Glutamatergic neuron (in vitro differentiated cells): ENCODE results near the gene PAWR. TPM values are rescaled to one million over a fixed set of nuclear protein-coding genes. Genes with fewer than 3 reads are reported as not detected.

Experiments used
- DNase-seq: peaks from one replicate; pipeline ENCODE4 v3.0.0; 2022
- H3K27ac Mint-ChIP-seq: one replicate; pipeline ENCODE4 v1.8.0; 2020; ENCODE audit warnings: mild to moderate bottlenecking, mixed read lengths, inconsistent platforms; ENCODE audit not compliant: unreplicated experiment
- H3K27me3 Mint-ChIP-seq: one replicate; pipeline ENCODE4 v1.8.0; 2020; ENCODE audit warnings: mild to moderate bottlenecking, moderate library complexity, mixed read lengths, inconsistent platforms; ENCODE audit not compliant: unreplicated experiment
- H3K36me3 Mint-ChIP-seq: one replicate; pipeline ENCODE4 v1.8.0; 2020; ENCODE audit warnings: mild to moderate bottlenecking, mixed read lengths, inconsistent platforms; ENCODE audit not compliant: unreplicated experiment
- H3K4me1 Mint-ChIP-seq: one replicate; pipeline ENCODE4 v1.8.0; 2020; ENCODE audit warnings: mild to moderate bottlenecking, low read depth, mixed read lengths, inconsistent platforms; ENCODE audit not compliant: unreplicated experiment
- H3K4me3 Mint-ChIP-seq: one replicate; pipeline ENCODE4 v1.8.0; 2020; ENCODE audit warnings: mild to moderate bottlenecking, mixed read lengths, inconsistent platforms; ENCODE audit not compliant: unreplicated experiment
- H3K9me3 Mint-ChIP-seq: one replicate; pipeline ENCODE4 v1.8.0; 2020; ENCODE audit warnings: mild to moderate bottlenecking, moderate library complexity, mixed read lengths, inconsistent platforms; ENCODE audit not compliant: unreplicated experiment
- CTCF ChIP-seq: fragments of 200-600 bp; sonication (generic); IDR thresholded peaks from one replicate; pipeline ENCODE4 v1.5.0; 2021; ENCODE audit not compliant: partially characterized antibody, unreplicated experiment
- total RNA-seq: library from RNA; stranded (reverse); fragmentation: NEBNext Ultra II Directional; extraction: Animal tissue kit (Norgen Biotek cat#: 25700); gene quantifications from one replicate; pipeline ENCODE4 v1.2.1, GENCODE V29; 2021; ENCODE audit not compliant: unreplicated experiment

Gene PAWR
- total RNA-seq, 1 donor from 2014 or later: 7.0 TPM

- no peak for DNase-seq
- Mint-ChIP-seq H3K9me3 (no peaks in the 10 kb centered on the region), H3K4me1 (no peaks in the 10 kb centered on the region)
Measured at GRCh38 chr12:79706156-79706555, 15.4 kb upstream of the PAWR start.

GRCh38 chr12:79698966-79699365 is 8.2 kb upstream of the PAWR start:
- Mint-ChIP-seq H3K27me3 (no peaks in the 10 kb centered on the region), H3K4me1 (no peaks in the 10 kb centered on the region), H3K4me3 (no peak overlapping the region), H3K27ac (no peak overlapping the region), H3K9me3 (no peaks in the 10 kb centered on the region), H3K36me3 (no peaks in the 10 kb centered on the region)
- no peak for DNase-seq
- TF ChIP-seq CTCF: no peak

More at GRCh38 chr12:79706156-79706555, 15.4 kb upstream of the PAWR start:
- Mint-ChIP-seq H3K27me3 (peaks cover 2% of the 10 kb centered on the region), H3K36me3 (no peaks in the 10 kb centered on the region), H3K4me3 (no peak overlapping the region), H3K27ac (no peak overlapping the region)
- TF ChIP-seq CTCF: no peak

- TF ChIP-seq CTCF: no peak
- DNase-seq: no peak
- Mint-ChIP-seq H3K4me3 (no peak overlapping the region), H3K36me3 (no peaks in the 10 kb centered on the region), H3K9me3 (peaks cover under 1% of the 10 kb centered on the region), H3K27me3 (peaks cover under 1% of the 10 kb centered on the region), H3K4me1 (no peaks in the 10 kb centered on the region), H3K27ac (no peak overlapping the region)
Measured at GRCh38 chr12:79696416-79696815, 5.7 kb upstream of the PAWR start.

GRCh38 chr12:79692860-79693577 is 2.3 kb upstream of the PAWR start:
- Mint-ChIP-seq H3K9me3 (peaks cover 3% of the 10 kb centered on the region), H3K4me1 (no peaks in the 10 kb centered on the region), H3K27ac (no peak overlapping the region), H3K27me3 (peaks cover 3% of the 10 kb centered on the region), H3K36me3 (no peaks in the 10 kb centered on the region), H3K4me3 (no peak overlapping the region)
- DNase-seq: no peak
- no peak for TF ChIP-seq CTCF

GRCh38 chr12:79691511-79692248 is 916 bp upstream of the PAWR start:
- no peaks in the 10 kb centered on the region for H3K4me1 Mint-ChIP-seq

More at GRCh38 chr12:79691511-79692248, 916 bp upstream of the PAWR start:
- TF ChIP-seq CTCF: no peak
- H3K4me3 Mint-ChIP-seq: peak overlapping the region; percentile 87
- no peaks in the 10 kb centered on the region for H3K36me3 Mint-ChIP-seq
- DNase-seq: no peak
- peaks cover 3% of the 10 kb centered on the region for H3K9me3 Mint-ChIP-seq
- peaks cover 3% of the 10 kb centered on the region for H3K27me3 Mint-ChIP-seq
- no peak overlapping the region for H3K27ac Mint-ChIP-seq
